ENCODE data around the gene CHRM4. TPM values are rescaled to one million over a fixed set of nuclear protein-coding genes. Genes with fewer than 3 reads are reported as not detected.

The CHRM4 gene
- total RNA-seq, 2 experiments from 2014 or later = 0.09 TPM; not detected in 1

GRCh38 chr11:46341454-46341853, 50.1 kb downstream of the CHRM4 start:
- no peak for TF ChIP-seq EZH2phosphoT487 (IDR thresholded peaks at IDR 0.05; ENCODE audit: borderline replicate concordance, low read depth, low read length)
- TF ChIP-seq, protein P1, sequence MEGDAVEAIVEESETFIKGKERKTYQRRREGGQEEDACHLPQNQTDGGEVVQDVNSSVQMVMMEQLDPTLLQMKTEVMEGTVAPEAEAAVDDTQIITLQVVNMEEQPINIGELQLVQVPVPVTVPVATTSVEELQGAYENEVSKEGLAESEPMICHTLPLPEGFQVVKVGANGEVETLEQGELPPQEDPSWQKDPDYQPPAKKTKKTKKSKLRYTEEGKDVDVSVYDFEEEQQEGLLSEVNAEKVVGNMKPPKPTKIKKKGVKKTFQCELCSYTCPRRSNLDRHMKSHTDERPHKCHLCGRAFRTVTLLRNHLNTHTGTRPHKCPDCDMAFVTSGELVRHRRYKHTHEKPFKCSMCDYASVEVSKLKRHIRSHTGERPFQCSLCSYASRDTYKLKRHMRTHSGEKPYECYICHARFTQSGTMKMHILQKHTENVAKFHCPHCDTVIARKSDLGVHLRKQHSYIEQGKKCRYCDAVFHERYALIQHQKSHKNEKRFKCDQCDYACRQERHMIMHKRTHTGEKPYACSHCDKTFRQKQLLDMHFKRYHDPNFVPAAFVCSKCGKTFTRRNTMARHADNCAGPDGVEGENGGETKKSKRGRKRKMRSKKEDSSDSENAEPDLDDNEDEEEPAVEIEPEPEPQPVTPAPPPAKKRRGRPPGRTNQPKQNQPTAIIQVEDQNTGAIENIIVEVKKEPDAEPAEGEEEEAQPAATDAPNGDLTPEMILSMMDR (conservative IDR thresholded peaks at IDR 0.05; ENCODE audit: low read length) = no peak
- H3K9me3 ChIP-seq (ENCODE audit: low read length) = no peaks in the 10 kb centered on the region
- H3K9me2 ChIP-seq (ENCODE audit: insufficient read depth, low read length) = no peaks in the 10 kb centered on the region
- H3K79me2 ChIP-seq (ENCODE audit: insufficient read depth, low read depth, low read length) = no peaks in the 10 kb centered on the region
- POLR2A ChIA-PET = interaction anchor here (1.8 kb wide), 1 partner anchor 23 kb away, joined by 5 read pairs; no protein-coding TSS in a partner anchor
- peaks cover 22% of the 10 kb centered on the region for H3K4me1 ChIP-seq (ENCODE audit: insufficient read depth, low read length, poor library complexity, severe bottlenecking)
- H3K4me3 ChIP-seq (ENCODE audit: low read depth, low read length, poor library complexity, severe bottlenecking) = no peak overlapping the region
- DNase-seq (ENCODE audit: low spot score) = no peak
- H2AFZ ChIP-seq (ENCODE audit: low read length) = no peak overlapping the region
- no peaks in the 10 kb centered on the region for H4K20me1 ChIP-seq (ENCODE audit: insufficient read depth, low read length)
- no TSS peak for BruUV-seq (replicated peaks)
- CTCF ChIA-PET (ENCODE audit: unreplicated experiment) = no interaction called here
- H3K36me3 ChIP-seq (ENCODE audit: insufficient read depth, low read length) = no peaks in the 10 kb centered on the region
- H3K27ac ChIP-seq (ENCODE audit: low read depth, low read length, poor library complexity, severe bottlenecking) = no peak overlapping the region
- H3K4me2 ChIP-seq (ENCODE audit: low read length) = no peak overlapping the region
- intact Hi-C loops (cut with micrococcal nuclease; ENCODE audit: unreplicated experiment) = no loop called here

- Histone ChIP-seq H3K4me3 (ENCODE audit: low read depth, low read length, poor library complexity, severe bottlenecking) (no peak overlapping the region), H3K4me2 (ENCODE audit: low read length) (no peak overlapping the region), H4K20me1 (ENCODE audit: insufficient read depth, low read length) (no peaks in the 10 kb centered on the region), H2AFZ (ENCODE audit: low read length) (no peak overlapping the region), H3K9me3 (ENCODE audit: low read length) (no peaks in the 10 kb centered on the region), H3K27ac (ENCODE audit: low read depth, low read length, poor library complexity, severe bottlenecking) (no peak overlapping the region), H3K9me2 (ENCODE audit: insufficient read depth, low read length) (no peaks in the 10 kb centered on the region), H3K79me2 (ENCODE audit: insufficient read depth, low read depth, low read length) (no peaks in the 10 kb centered on the region), H3K4me1 (ENCODE audit: insufficient read depth, low read length, poor library complexity, severe bottlenecking) (peaks cover 8% of the 10 kb centered on the region), H3K36me3 (ENCODE audit: insufficient read depth, low read length) (no peaks in the 10 kb centered on the region)
- no peak for TF ChIP-seq EZH2phosphoT487 (IDR thresholded peaks at IDR 0.05; ENCODE audit: borderline replicate concordance, low read depth, low read length)
- TF ChIP-seq, protein P1 (conservative IDR thresholded peaks at IDR 0.05; ENCODE audit: low read length) = no peak
- intact Hi-C loops (cut with micrococcal nuclease; ENCODE audit: unreplicated experiment) = no loop called here
- no TSS peak for BruUV-seq (replicated peaks)
- CTCF ChIA-PET (ENCODE audit: unreplicated experiment) = no interaction called here
- POLR2A ChIA-PET = interaction anchor here (1.5 kb wide), 1 partner anchor 21 kb away, joined by 6 read pairs; no protein-coding TSS in a partner anchor
- no peak for DNase-seq (ENCODE audit: low spot score)
Measured at GRCh38 chr11:46339816-46340215, 51.8 kb downstream of the CHRM4 start.

DNA sequence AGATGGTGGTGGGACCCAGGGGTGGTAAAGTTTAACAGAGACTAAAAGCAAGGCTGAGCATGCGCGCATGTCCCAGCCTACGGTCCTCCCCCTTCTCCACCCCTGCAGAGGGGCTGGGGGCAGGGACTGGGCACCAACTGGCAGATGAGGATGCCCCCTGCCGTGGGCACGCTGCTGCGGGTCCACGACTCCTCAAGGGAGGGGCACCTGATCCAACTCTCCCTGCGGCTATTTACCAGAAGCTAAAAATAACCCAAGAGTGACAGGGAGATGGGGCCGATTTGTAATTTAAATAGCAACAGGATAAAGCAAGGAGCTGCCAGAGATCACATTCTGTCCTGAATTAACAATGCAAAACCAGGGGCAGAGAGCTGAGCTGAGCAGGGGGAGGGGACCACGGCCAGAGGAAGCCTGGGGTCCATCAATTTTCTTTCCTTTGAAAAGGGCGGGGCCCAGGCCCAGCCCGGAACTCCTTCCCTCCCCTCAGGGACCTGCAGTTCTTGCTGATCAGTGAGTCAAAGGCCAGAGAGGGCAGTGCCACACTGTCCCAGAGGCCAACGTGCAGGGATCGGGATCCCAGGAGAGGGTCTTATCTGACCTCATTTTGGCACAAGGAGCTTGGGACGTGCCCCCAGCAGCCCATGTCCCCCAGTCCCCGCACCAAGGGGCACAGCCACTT, 52.4 kb downstream of the CHRM4 start:
- ChIA-PET CTCF (ENCODE audit: unreplicated experiment) (no interaction called here), POLR2A (interaction anchor here (0.6 to 1.5 kb wide), 2 partner anchors 20 to 103 kb away, joined by 4 to 6 read pairs; no protein-coding TSS in a partner anchor)
- intact Hi-C loops (cut with micrococcal nuclease; ENCODE audit: unreplicated experiment) = no loop called here

More for the DNA sequence above, 52.4 kb downstream of the CHRM4 start:
- H2AFZ ChIP-seq (ENCODE audit: low read length) = no peak overlapping the region
- no peaks in the 10 kb centered on the region for H3K9me2 ChIP-seq (ENCODE audit: insufficient read depth, low read length)
- no peaks in the 10 kb centered on the region for H3K79me2 ChIP-seq (ENCODE audit: insufficient read depth, low read depth, low read length)
- no peak overlapping the region for H3K27ac ChIP-seq (ENCODE audit: low read depth, low read length, poor library complexity, severe bottlenecking)
- DNase-seq (ENCODE audit: low spot score) = no peak
- no peak overlapping the region for H3K4me2 ChIP-seq (ENCODE audit: low read length)
- no peaks in the 10 kb centered on the region for H3K36me3 ChIP-seq (ENCODE audit: insufficient read depth, low read length)
- H4K20me1 ChIP-seq (ENCODE audit: insufficient read depth, low read length) = no peaks in the 10 kb centered on the region
- TF ChIP-seq, protein P1 (conservative IDR thresholded peaks at IDR 0.05; ENCODE audit: low read length) = no peak
- no peak for TF ChIP-seq EZH2phosphoT487 (IDR thresholded peaks at IDR 0.05; ENCODE audit: borderline replicate concordance, low read depth, low read length)
- H3K4me3 ChIP-seq (ENCODE audit: low read depth, low read length, poor library complexity, severe bottlenecking) = no peak overlapping the region
- BruUV-seq (replicated peaks) = no TSS peak
- H3K9me3 ChIP-seq (ENCODE audit: low read length) = no peaks in the 10 kb centered on the region
- H3K4me1 ChIP-seq (ENCODE audit: insufficient read depth, low read length, poor library complexity, severe bottlenecking) = peaks cover 8% of the 10 kb centered on the region
